H9 (cell line): ENCODE measurements around the gene SCUBE1. TPM values are rescaled to one million over a fixed set of nuclear protein-coding genes. Genes with fewer than 3 reads are reported as not detected.

ENCODE experiments used
- DNase-seq: peaks from one replicate; pipeline ENCODE4 v3.0.0-alpha.2; 2017
- H2AFZ ChIP-seq: one replicate; pipeline ENCODE4 v1.6.1; 2013; ENCODE audit warnings: mild to moderate bottlenecking, low read length, control low read depth, moderate library complexity
- H2AK5ac ChIP-seq: 2 replicates; pipeline ENCODE4 v1.6.1; 2013; ENCODE audit warnings: low read length, control low read depth, mixed read lengths; ENCODE audit not compliant: insufficient read length
- H2BK120ac ChIP-seq: one replicate; pipeline ENCODE4 v1.6.1; 2013; ENCODE audit warnings: low read depth, mild to moderate bottlenecking, low read length, control low read depth, inconsistent platforms; ENCODE audit not compliant: poor library complexity, severe bottlenecking
- H2BK12ac ChIP-seq: 2 replicates; pipeline ENCODE4 v1.6.1; 2013; ENCODE audit warnings: low read length, control low read depth, mixed read lengths, low read depth; ENCODE audit not compliant: insufficient read length
- H2BK15ac ChIP-seq: 2 replicates; pipeline ENCODE4 v1.6.1; 2013; ENCODE audit warnings: low read depth, low read length, control low read depth
- H2BK20ac ChIP-seq: one replicate; pipeline ENCODE4 v1.6.1; 2013; ENCODE audit warnings: low read depth, mild to moderate bottlenecking, low read length, control low read depth, inconsistent platforms; ENCODE audit not compliant: poor library complexity, severe bottlenecking
- H2BK5ac ChIP-seq: 2 replicates; pipeline ENCODE4 v1.6.1; 2013; ENCODE audit warnings: low read length, control low read depth, mixed read lengths; ENCODE audit not compliant: insufficient read length
- H3K14ac ChIP-seq: 2 replicates; pipeline ENCODE4 v1.6.1; 2013; ENCODE audit warnings: low read length, control low read depth; ENCODE audit not compliant: insufficient read depth
- H3K18ac ChIP-seq: 2 replicates; pipeline ENCODE4 v1.6.1; 2013; ENCODE audit warnings: low read depth, mild to moderate bottlenecking, mixed read lengths, low read length, control low read depth; ENCODE audit not compliant: insufficient read length
- H3K23ac ChIP-seq: 2 replicates; pipeline ENCODE4 v1.6.1; 2013; ENCODE audit warnings: low read length, control low read depth, mixed read lengths, low read depth; ENCODE audit not compliant: insufficient read length
- H3K23me2 ChIP-seq: 2 replicates; pipeline ENCODE4 v1.6.1; 2013; ENCODE audit warnings: low read depth, mild to moderate bottlenecking, mixed read lengths, low read length, control low read depth; ENCODE audit not compliant: insufficient read length, poor library complexity, severe bottlenecking
- H3K27ac ChIP-seq: 2 replicates; pipeline ENCODE4 v1.5.1; 2013; ENCODE audit warnings: low read length, control low read depth, mixed read lengths, low read depth; ENCODE audit not compliant: insufficient read length
- H3K27me3 ChIP-seq: 2 replicates; pipeline ENCODE4 v1.6.1; 2013; ENCODE audit warnings: low read length, control low read depth, inconsistent platforms; ENCODE audit not compliant: insufficient read depth
- H3K4ac ChIP-seq: 2 replicates; pipeline ENCODE4 v1.6.1; 2013; ENCODE audit warnings: low read depth, mild to moderate bottlenecking, control low read depth, inconsistent platforms, low read length, moderate library complexity
- H3K4me1 ChIP-seq: 2 replicates; pipeline ENCODE4 v1.6.1; 2013; ENCODE audit warnings: low read length, control low read depth, inconsistent platforms; ENCODE audit not compliant: insufficient read depth
- H3K4me2 ChIP-seq: 2 replicates; pipeline ENCODE4 v1.6.1; 2013; ENCODE audit warnings: low read length, control low read depth, mixed read lengths; ENCODE audit not compliant: insufficient read length, insufficient read depth
- H3K56ac ChIP-seq: 2 replicates; pipeline ENCODE4 v1.6.1; 2013; ENCODE audit warnings: low read depth, mild to moderate bottlenecking, mixed read lengths, low read length, control low read depth; ENCODE audit not compliant: insufficient read length
- H3K79me1 ChIP-seq: 2 replicates; pipeline ENCODE4 v1.6.1; 2013; ENCODE audit warnings: low read depth, mild to moderate bottlenecking, moderate library complexity, low read length, control low read depth, inconsistent platforms; ENCODE audit not compliant: insufficient read depth, poor library complexity, severe bottlenecking
- H3K79me2 ChIP-seq: 2 replicates; pipeline ENCODE4 v1.6.1; 2013; ENCODE audit warnings: low read length, control low read depth, inconsistent platforms; ENCODE audit not compliant: insufficient read depth
- H3K9ac ChIP-seq: 2 replicates; pipeline ENCODE4 v1.6.1; 2013; ENCODE audit warnings: low read length, control low read depth, mixed read lengths; ENCODE audit not compliant: insufficient read length; ENCODE audit errors: extremely low read depth
- H3K9me3 ChIP-seq: one replicate; pipeline ENCODE4 v1.6.1; 2013; ENCODE audit warnings: low read depth, low read length, inconsistent platforms; ENCODE audit not compliant: control insufficient read depth
- H3T11ph ChIP-seq: one replicate; pipeline ENCODE4 v1.6.1; 2013; ENCODE audit warnings: mild to moderate bottlenecking, low read length, control low read depth, inconsistent platforms
- H4K20me1 ChIP-seq: one replicate; pipeline ENCODE4 v1.6.1; 2013; ENCODE audit not compliant: control insufficient read depth, insufficient read length, insufficient read depth
- H4K5ac ChIP-seq: 2 replicates; pipeline ENCODE4 v1.6.1; 2013; ENCODE audit warnings: low read depth, mild to moderate bottlenecking, mixed read lengths, low read length, control low read depth; ENCODE audit not compliant: insufficient read length
- H4K8ac ChIP-seq: replicated peaks from 2 replicates; pipeline ENCODE4 v1.6.1; 2013; ENCODE audit warnings: low read length, control low read depth, mixed read lengths, low read depth; ENCODE audit not compliant: insufficient read length
- H4K91ac ChIP-seq: 2 replicates; pipeline ENCODE4 v1.6.1; 2013; ENCODE audit warnings: low read depth, mild to moderate bottlenecking, moderate library complexity, mixed read lengths, low read length, control low read depth; ENCODE audit not compliant: insufficient read length
- H3K27ac Mint-ChIP-seq, 3 experiments: 2 replicates in 2 of 3; 3 replicates in 1 of 3; pipeline ENCODE4 v1.8.0; 2020 to 2021; ENCODE audit warnings: mixed read lengths in 3 of 3, mild to moderate bottlenecking in 1 of 3, moderate library complexity in 1 of 3
- H3K27me3 Mint-ChIP-seq: 2 replicates; pipeline ENCODE4 v1.8.0; 2021; ENCODE audit warnings: low read depth, mild to moderate bottlenecking, moderate library complexity, mixed read lengths
- H3K36me3 Mint-ChIP-seq, 3 experiments: 2 replicates in 2 of 3; 3 replicates in 1 of 3; pipeline ENCODE4 v1.8.0; 2020 to 2021; ENCODE audit warnings: low read depth in 3 of 3, mixed read lengths in 3 of 3; ENCODE audit not compliant: insufficient read depth in 1 of 3
- H3K4me1 Mint-ChIP-seq, 2 experiments: 2 replicates each; pipeline ENCODE4 v1.8.0; 2020; ENCODE audit warnings: mixed read lengths in 2 of 2
- H3K4me3 Mint-ChIP-seq, 2 experiments: 2 replicates in 1 of 2; 3 replicates in 1 of 2; pipeline ENCODE4 v1.8.0; 2020 to 2021; ENCODE audit warnings: mild to moderate bottlenecking in 2 of 2, mixed read lengths in 2 of 2, moderate library complexity in 1 of 2
- H3K9me3 Mint-ChIP-seq, 2 experiments: 2 replicates in 1 of 2; 3 replicates in 1 of 2; pipeline ENCODE4 v1.8.0; 2020; ENCODE audit warnings: mild to moderate bottlenecking in 2 of 2, mixed read lengths in 2 of 2, moderate library complexity in 1 of 2
- CTCF ChIP-seq: fragments of 200-600 bp; sonication (generic); conservative IDR thresholded peaks from 3 replicates; pipeline ENCODE4 v1.8.0; 2021; ENCODE audit warnings: antibody characterized with exemption, mild to moderate bottlenecking
- WGBS: extraction: QIAGEN DNeasy Blood & Tissue Kit; methylation state at CpG from one replicate; pipeline ENCODE4 v1.1.7; 2013; ENCODE audit warnings: missing lambda C conversion rate, low lambda C conversion rate, mixed read lengths; ENCODE audit not compliant: insufficient read length; ENCODE audit errors: extremely low coverage; 5-methylcytosine and 5-hydroxymethylcytosine counted together
- total RNA-seq: library from RNA; stranded (reverse); gene quantifications from 2 replicates; pipeline ENCODE4 v1.2.1, GENCODE V29; 2021

SCUBE1 gene
- total RNA-seq, 1 experiment from 2014 or later: 1.2 TPM

GRCh38 chr22:43310798-43311197 is 32.4 kb downstream of the SCUBE1 start:
- no peak overlapping the region for H4K8ac ChIP-seq
- no peak overlapping the region for H2BK12ac ChIP-seq
- H2BK120ac ChIP-seq: no peak overlapping the region
- no peak overlapping the region for H2AFZ ChIP-seq
- no peak overlapping the region for H3K4me2 ChIP-seq
- H3K27ac Mint-ChIP-seq: no peak overlapping the region
- no peaks in the 10 kb centered on the region for H3K23me2 ChIP-seq
- H3K23ac ChIP-seq: no peak overlapping the region
- no peaks in the 10 kb centered on the region for H4K20me1 ChIP-seq
- H3K4me1 ChIP-seq: no peaks in the 10 kb centered on the region; the same call in 1 of the 2 replicates
- no CpG with 5 or more reads among the region's 1 CpG for WGBS
- no peak overlapping the region for H3K9ac ChIP-seq
- H2BK15ac ChIP-seq: no peak overlapping the region
- no peaks in the 10 kb centered on the region for H3K9me3 ChIP-seq
- no peaks in the 10 kb centered on the region for H3K9me3 Mint-ChIP-seq
- no peak overlapping the region for H4K91ac ChIP-seq
- H3K56ac ChIP-seq: no peak overlapping the region
- peaks cover 2% of the 10 kb centered on the region for H3K27me3 Mint-ChIP-seq
- no peak overlapping the region for H3K14ac ChIP-seq
- no peaks in the 10 kb centered on the region for H3K79me2 ChIP-seq
- H3K4me3 Mint-ChIP-seq: no peak overlapping the region
- no peak overlapping the region for H2BK5ac ChIP-seq
- H2AK5ac ChIP-seq: no peak overlapping the region
- H3K27me3 ChIP-seq: no peaks in the 10 kb centered on the region
- no peak overlapping the region for H3T11ph ChIP-seq
- no peaks in the 10 kb centered on the region for H3K79me1 ChIP-seq
- peaks cover 12 to 40% of the 10 kb centered on the region in 2 experiments for H3K4me1 Mint-ChIP-seq
- H2BK20ac ChIP-seq: no peak overlapping the region
- H3K36me3 Mint-ChIP-seq: no peaks in the 10 kb centered on the region; a peak in 1 of 7 replicates
- no peak for DNase-seq
- no peak overlapping the region for H4K5ac ChIP-seq
- no peak for TF ChIP-seq CTCF
- no peak overlapping the region for H3K4ac ChIP-seq
- no peak overlapping the region for H3K18ac ChIP-seq
- no peak overlapping the region for H3K27ac ChIP-seq
